ENCODE results near the gene COPS6. TPM values are rescaled to one million over a fixed set of nuclear protein-coding genes. Genes with fewer than 3 reads are reported as not detected.

The COPS6 gene
- polyA plus RNA-seq, 1 donor (not counting 4 experiments of a cell fraction or from before 2014, with no cell fraction given) = 171 TPM

- H3K36me3 ChIP-seq (ENCODE audit: control insufficient read depth in 2 of 2, extremely low read depth in 1 of 2, insufficient read depth in 2 of 2, low read length in 2 of 2) = peaks cover 10 to 46% of the 10 kb centered on the region in 2 experiments
- no peak overlapping the region for H3K9ac ChIP-seq (ENCODE audit: control insufficient read depth, extremely low read depth, insufficient read depth, low read length)
- H3K4me1 ChIP-seq (ENCODE audit: control insufficient read depth, extremely low read depth, insufficient read depth, low read length) = no peaks in the 10 kb centered on the region
- TF ChIP-seq CTCF (optimal IDR thresholded peaks at IDR 0.05 in 1 of 3, IDR thresholded peaks at IDR 0.05 in 1 of 3, conservative IDR thresholded peaks at IDR 0.05 in 1 of 3; ENCODE audit: extremely low read depth in 1 of 3, insufficient read depth in 2 of 3, low read length in 3 of 3) = no peak
- no peak for TF ChIP-seq EZH2 (IDR thresholded peaks at IDR 0.05; ENCODE audit: low read length)
- no peak overlapping the region for H3K4me3 ChIP-seq (ENCODE audit: control insufficient read depth in 2 of 3, extremely low read depth in 1 of 3, insufficient read depth in 2 of 3, low read depth in 1 of 3, low read length in 3 of 3)
- H4K20me1 ChIP-seq (ENCODE audit: control insufficient read depth, extremely low read depth, insufficient read depth, low read length) = no peaks in the 10 kb centered on the region
- no peak overlapping the region for H2AFZ ChIP-seq (ENCODE audit: control insufficient read depth, low read length)
- DNase-seq (ENCODE audit: low read depth, low spot score) = no peak
- no peaks in the 10 kb centered on the region for H3K27me3 ChIP-seq (ENCODE audit: control insufficient read depth, extremely low read depth, insufficient read depth, low read length)
- no peak overlapping the region for H3K27ac ChIP-seq (ENCODE audit: control insufficient read depth, insufficient read depth, low read length)
- H3K4me2 ChIP-seq (ENCODE audit: control insufficient read depth, extremely low read depth, insufficient read depth, low read depth, low read length) = no peak overlapping the region
- no peaks in the 10 kb centered on the region for H3K9me1 ChIP-seq (ENCODE audit: control insufficient read depth, extremely low read depth, insufficient read depth, low read length)
- H3K79me2 ChIP-seq (ENCODE audit: control insufficient read depth, insufficient read depth, low read length) = no peaks in the 10 kb centered on the region
- no peak for FAIRE-seq
- dilution Hi-C loops (cut with MboI; ENCODE audit: extremely low pct_ligation_motif_present, low sequenced_read_pairs) = no loop called here
- no peaks in the 10 kb centered on the region for H3K9me3 ChIP-seq (ENCODE audit: control insufficient read depth, low read depth, low read length)
These were observed 19.1 kb downstream of the COPS6 start for GRCh38 chr7:100107890-100108289.

- no peaks in the 10 kb centered on the region for H3K27me3 ChIP-seq (ENCODE audit: control insufficient read depth, extremely low read depth, insufficient read depth, low read length)
- no peaks in the 10 kb centered on the region for H3K79me2 ChIP-seq (ENCODE audit: control insufficient read depth, insufficient read depth, low read length)
- FAIRE-seq = no peak
- dilution Hi-C loops (cut with MboI; ENCODE audit: extremely low pct_ligation_motif_present, low sequenced_read_pairs) = no loop called here
- no peak for DNase-seq (ENCODE audit: low read depth, low spot score)
- H3K4me3 ChIP-seq (ENCODE audit: control insufficient read depth in 2 of 3, extremely low read depth in 1 of 3, insufficient read depth in 2 of 3, low read depth in 1 of 3, low read length in 3 of 3) = no peak overlapping the region
- peaks cover 17 to 44% of the 10 kb centered on the region in 2 experiments for H3K36me3 ChIP-seq (ENCODE audit: control insufficient read depth in 2 of 2, extremely low read depth in 1 of 2, insufficient read depth in 2 of 2, low read length in 2 of 2)
- H2AFZ ChIP-seq (ENCODE audit: control insufficient read depth, low read length) = no peak overlapping the region
- no peaks in the 10 kb centered on the region for H3K4me1 ChIP-seq (ENCODE audit: control insufficient read depth, extremely low read depth, insufficient read depth, low read length)
- no peak overlapping the region for H3K27ac ChIP-seq (ENCODE audit: control insufficient read depth, insufficient read depth, low read length)
- H3K9me1 ChIP-seq (ENCODE audit: control insufficient read depth, extremely low read depth, insufficient read depth, low read length) = no peaks in the 10 kb centered on the region
- no peaks in the 10 kb centered on the region for H4K20me1 ChIP-seq (ENCODE audit: control insufficient read depth, extremely low read depth, insufficient read depth, low read length)
- H3K4me2 ChIP-seq (ENCODE audit: control insufficient read depth, extremely low read depth, insufficient read depth, low read depth, low read length) = no peak overlapping the region
- H3K9ac ChIP-seq (ENCODE audit: control insufficient read depth, extremely low read depth, insufficient read depth, low read length) = no peak overlapping the region
- TF ChIP-seq EZH2 (IDR thresholded peaks at IDR 0.05; ENCODE audit: low read length) = no peak
- TF ChIP-seq CTCF (optimal IDR thresholded peaks at IDR 0.05 in 1 of 3, IDR thresholded peaks at IDR 0.05 in 1 of 3, conservative IDR thresholded peaks at IDR 0.05 in 1 of 3; ENCODE audit: extremely low read depth in 1 of 3, insufficient read depth in 2 of 3, low read length in 3 of 3) = peak in 1 of 3 experiments; percentile 15
- H3K9me3 ChIP-seq (ENCODE audit: control insufficient read depth, low read depth, low read length) = no peaks in the 10 kb centered on the region
These were observed 20.9 kb downstream of the COPS6 start for GRCh38 chr7:100109521-100110163.

All from keratinocyte (primary cell).